ENCODE data around the gene CA7.

CA7 gene

DNA sequence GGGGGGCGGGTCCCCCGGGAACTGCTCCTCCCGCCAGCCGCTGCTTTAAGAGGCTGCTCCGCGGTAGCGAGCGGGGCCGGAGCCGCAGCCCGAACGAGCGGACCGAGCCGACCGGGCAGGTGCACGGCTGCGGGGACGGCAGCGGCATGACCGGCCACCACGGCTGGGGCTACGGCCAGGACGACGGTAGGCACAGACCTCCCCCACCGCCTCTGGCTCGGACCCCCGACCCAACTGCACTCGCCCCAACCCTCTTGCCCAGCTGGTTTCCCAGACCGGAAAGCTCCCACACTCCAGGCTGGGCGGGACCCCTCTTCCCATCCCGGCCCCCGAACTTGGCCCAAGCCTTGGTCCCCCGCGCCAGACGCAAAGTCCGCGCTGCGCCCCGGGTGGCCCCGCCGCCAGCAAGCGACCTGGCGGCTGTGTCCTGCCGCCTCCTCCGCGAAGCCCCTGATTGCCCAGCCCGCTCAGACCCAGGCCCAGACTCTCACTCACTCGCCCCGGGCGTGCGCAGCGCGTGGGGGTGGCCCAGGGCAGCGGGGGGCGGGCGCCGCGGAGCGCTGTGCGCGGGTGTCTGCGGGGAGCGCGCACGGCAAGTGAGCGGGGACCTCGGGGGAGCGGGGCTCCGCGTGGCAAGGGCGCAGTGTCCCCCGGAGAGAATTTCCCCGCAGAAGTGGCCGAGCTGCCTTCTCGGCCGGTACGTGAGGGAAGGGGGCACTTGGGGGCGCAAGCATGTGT lies at the start of gene CA7:
CA7 (plus strand) TSS at position 73 of the 738 bp plus-strand sequence; CDS start at position 147, 74 bp downstream.
- no peak for DNase-seq

DNA sequence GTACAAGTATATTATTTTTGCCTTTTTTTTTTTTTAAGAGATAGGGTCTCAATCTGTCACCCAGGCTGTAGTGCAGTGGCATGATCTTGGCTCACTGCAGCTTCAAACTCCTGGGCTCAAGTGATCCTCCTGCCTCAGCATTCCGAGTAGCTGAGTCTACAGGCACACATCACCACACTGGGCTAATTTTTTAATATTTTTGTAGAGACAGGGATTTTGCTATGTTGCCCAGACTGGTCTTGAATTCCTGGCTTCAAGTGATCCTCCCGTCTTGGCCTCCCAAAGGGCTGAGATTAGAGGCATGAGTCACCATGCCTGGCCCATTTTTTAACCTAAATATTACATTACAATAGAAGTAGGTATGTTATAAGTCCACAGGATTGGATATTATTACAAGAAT lies 46.1 kb upstream of the CA7 start:
- no peak for DNase-seq

DNA sequence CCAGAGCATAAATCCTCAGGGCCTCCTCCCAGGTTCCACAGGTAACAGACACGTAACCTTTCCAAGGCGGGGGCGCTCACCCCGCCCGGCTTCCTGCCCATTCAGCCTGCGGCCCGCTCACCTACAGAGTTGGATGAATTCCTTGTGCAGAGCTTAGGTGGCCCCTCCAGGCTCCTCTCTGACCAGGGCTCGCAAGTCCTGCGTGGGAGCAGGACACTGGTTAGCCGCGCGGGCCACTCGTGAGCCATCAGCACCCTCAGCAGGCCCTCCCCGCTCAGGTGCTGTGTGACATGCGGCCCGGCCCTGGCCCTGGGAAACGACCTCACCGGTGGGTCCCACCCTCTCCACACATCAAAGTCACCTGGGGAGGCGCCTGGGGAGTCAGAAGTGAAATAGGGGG lies 43.4 kb upstream of the CA7 start:
- no peak for DNase-seq

DNA sequence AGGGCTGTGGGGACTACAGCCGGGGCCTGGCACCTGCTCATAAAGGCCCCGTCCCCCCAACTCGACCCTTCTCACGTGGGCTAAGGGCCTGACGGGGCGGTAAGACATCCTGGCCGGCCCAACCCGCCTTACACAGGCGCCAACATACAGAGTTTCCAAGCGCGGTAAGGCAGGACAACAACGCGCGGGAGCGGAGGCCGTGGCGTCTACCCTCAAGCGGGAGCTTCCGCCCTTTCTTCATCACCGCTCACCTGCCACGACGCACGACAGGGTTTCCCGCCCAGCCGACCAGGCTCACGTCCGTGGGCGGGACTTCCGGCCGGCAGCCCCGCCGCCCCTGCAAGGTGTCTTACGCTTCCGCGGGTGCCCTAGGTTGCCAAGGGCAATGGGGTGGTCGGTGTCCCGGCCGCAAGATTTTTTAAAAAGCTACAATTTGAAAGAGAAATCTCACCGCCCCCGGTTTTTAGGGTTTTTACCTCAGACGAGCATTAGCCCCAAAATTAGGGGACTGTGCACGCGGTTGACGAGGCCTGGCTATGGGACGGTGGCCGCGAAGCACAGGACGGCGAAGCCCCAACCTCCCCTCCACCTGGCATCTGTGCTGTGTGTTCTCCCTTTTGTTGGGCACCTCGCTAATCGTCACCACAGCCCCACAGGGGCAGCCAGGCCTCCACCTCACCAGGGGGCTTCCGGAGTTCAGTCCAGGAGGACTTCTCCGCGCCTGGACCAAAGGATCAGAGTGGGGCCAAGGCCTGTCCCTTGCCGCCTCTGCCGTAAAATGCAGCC lies 42.7 kb upstream of the CA7 start, which contains the start of gene TERB1:
TERB1 (minus strand) TSS at position 265 of the 786 bp plus-strand sequence. CDS start 4,786 bp downstream, outside the sequence.
- no peak for DNase-seq

DNA sequence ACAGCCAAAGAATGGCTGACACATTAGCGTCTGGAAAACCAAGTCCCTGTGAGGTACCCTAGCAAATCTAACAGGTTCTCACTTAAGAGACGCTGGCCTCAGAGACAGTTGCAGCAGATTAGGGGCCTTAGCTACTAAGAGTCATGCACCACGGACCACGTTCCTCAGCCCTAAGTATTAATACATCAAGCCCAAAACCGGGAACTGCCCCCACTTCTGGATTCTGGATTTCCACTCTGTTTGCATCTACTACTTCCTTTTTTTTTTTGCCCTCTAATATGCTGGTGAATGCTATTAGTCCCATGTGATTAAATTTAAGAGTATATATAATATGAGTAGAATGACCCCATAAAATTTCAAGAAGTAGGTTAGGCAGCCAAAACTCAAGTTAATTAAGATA lies 42.1 kb upstream of the CA7 start:
- DNase-seq, result no peak

DNA sequence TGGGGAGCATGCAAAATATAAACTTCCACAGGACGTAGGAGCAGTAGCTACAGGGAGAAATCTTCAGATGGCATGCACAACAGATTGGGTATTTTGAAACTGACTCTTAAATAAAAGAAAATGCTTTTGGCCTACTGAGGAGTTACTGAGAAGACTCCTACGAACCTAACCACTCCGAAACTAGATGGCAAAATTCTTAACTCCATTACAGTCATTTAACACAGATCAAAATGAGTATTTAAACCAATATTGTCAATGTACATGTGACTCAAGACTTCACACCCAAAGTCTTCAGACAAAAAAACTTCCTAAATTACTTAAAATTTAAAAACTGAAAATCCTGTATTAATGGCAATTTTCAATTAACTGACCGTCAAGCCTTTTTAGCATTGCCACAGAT lies 34.4 kb upstream of the CA7 start:
- DNase-seq, result no peak

DNA sequence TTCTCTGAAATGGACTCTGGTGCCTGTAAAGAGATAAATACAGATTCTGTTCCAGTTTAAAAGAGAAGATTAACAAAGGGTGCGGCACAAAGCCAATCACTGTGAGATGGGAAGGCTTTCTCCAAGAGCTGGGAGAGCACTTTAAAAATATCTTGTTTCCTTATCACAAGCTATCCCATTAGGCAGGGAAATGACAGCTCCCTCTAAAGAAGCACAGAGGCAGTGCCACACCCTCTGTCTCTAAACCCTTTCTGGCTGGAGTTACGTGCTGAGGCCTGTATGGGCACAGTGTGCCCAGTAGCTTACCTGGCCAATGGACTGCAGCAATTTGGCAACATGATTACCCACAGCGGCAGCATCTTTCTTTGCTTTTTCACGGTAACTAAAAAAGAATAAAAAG lies 33.8 kb upstream of the CA7 start:
- DNase-seq, result no peak

DNA sequence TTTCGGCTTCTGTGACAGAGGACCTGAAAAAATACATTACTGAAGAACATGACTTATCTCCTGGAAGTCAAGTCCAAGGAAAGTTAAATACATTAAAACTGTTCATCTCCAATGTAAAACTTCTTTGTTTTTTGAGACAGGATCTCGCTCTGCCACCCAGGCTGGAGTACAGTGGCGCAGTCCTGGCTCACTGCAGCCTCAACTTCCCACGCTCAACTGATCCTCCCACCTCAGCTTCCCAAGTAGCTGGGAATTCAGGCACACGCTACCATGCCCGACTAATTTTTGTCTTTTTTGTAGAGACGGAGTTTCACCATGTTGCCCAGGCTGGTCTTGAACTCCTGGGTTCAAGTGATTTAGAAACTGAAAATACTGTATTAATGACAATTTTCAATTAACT lies 33.2 kb upstream of the CA7 start:
- DNase-seq, result no peak

DNA sequence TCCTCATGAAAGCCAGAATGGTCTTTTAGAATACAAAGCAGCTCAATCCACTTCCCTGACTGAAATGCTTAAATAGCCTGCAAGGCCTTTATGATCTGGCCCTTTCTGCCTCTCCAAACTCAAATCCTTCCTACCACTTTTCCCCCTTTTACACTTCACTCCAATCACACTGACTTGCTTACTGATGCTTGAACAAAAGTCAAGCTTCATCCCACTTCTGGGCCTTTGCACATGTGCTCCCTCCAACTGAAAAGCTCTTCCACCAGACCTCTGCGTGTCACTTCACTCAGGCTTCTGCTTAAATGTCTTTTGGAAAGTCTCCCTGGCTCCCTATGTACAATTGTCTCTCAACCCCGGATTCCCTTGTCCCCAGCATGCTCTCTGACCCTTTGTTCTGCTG lies 29.5 kb upstream of the CA7 start:
- no peak for DNase-seq

DNA sequence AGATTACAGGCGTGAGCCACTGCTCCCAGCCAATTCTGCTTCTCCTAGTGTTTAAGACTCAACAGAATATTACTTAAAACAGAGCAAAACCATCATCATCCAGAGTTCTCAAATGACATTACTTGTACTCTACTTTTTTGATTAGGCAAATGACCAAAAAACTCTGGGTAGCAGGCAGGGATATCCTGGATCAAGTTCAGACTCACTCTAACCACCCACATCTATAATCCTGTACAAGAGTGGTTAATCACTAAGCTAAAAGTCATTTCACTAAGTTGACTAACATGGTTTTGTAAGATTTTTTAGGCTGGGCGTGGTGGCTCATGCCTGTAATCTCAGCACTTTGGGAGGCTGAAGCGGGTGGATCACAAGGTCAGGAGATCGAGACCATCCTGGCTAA lies 20.2 kb upstream of the CA7 start:
- no peak for DNase-seq

DNA sequence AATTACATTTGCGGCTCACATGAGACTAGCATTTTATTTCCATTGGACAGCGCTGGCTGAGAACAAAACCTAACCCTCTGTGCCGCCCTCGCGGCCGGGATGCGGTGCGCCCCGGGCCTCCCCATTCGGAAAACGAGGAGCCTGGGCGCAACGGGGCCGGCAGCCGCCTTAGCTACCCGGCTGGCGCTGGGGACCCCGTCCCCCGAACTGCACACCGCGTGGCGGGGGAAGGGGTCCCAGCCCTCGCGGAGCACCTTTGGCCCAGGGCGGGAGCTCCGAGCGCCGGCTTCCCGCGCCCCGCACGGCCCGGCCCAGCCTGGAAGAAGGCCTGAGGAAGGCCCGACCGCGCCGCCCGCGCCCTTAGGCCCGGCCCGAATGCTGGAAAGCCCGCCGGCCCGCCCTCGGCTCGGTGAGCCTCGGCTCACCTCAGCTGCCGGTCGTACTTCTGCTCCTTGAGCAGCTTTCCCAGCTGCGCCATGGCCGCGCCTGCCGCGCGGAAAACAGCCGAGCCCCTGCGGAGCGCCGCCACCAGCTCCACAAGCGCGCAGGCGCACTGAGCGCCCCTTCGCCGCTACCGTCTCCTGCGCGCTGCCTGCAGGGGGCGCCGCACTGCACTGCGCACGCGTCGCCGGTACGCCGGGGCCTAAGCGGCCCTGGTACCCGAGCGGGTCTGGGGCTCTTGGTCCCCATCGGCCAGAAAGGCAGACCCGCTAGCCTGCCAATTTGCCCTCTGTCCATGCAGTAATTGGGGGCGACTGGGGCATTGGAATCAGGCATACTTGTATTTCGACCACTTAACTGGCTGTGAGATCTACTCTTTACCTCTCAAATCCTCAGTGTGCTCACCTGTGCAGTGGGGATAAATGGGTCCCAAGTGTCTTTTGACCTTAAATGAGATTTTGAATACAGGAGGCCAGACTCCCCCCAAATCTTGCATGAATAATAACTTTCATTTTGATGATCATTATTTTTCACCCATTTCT lies 13.5 kb upstream of the CA7 start, which contains the start of gene NAE1:
NAE1 (minus strand) TSS at position 555 of the 983 bp plus-strand sequence; CDS start at position 478, 77 bp downstream.
- DNase-seq, result peak; percentile 94

DNA sequence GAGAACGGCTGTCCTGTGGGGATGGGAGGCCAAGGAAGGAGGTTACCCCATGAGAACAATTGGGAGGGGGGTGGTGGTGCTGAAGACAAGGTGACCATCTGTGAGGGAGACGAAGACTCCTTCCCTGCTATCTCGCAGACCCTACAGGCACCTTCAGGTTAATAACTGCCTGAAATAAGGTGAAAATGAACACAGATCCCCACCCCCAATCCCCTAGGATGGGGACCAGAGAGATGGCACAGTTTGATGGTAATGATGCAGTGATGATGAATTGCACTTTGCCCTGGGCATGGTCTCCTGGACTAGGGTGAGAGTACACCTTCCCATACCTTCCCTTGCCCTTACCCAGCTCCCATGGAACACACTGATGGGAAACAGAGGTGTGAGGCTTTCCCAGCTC lies 12.0 kb upstream of the CA7 start:
- no peak for DNase-seq

DNA sequence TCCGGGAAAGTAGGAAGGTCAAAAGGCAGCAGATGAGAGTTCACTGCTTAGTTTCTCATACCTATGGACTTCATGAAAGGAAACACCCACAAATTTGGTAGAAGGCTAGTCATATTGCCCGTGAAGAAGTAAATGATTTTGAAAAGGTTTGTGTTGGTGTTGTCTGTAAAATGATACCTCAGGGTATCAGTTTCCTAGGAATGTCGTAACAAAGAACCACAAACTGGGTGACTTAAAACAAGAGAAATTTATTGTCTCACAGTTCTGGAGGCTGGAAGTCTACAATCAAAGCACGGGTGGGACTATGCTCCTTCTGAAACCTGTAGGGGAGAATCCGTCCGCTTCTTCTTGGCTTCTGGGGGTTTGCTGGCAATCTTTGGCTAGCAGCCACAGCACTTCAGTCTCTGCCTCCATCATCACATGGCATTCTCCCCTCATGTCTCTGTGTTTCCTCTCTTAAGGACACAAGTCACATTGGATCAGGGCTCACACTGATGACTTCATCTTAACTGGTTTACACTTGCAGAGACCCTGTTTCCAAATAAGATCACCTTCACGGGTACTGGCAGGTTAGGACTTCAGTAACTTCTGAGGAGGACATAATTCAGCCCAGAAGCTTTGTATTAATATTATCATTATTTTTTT lies 11.4 kb upstream of the CA7 start:
- DNase-seq, result no peak

DNA sequence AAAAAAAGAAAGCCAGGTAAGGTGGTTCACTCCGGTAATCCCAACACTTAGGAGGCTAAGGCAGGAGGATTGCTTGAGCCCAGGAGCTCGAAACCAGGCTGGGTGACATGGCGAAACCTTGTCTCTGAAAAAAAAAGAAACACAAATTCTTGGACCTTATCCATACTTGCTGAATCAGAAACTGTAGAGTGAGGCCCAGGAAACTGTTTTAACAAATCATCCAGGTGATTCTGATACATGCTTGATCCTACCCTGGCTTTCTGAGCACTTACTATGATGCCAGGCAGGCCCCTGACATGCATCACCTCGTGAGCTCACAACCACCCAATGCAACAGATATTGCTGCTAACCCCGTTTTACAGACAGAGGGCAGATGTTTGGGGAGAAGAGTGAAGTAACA lies 9.5 kb upstream of the CA7 start:
- DNase-seq, result no peak

DNA sequence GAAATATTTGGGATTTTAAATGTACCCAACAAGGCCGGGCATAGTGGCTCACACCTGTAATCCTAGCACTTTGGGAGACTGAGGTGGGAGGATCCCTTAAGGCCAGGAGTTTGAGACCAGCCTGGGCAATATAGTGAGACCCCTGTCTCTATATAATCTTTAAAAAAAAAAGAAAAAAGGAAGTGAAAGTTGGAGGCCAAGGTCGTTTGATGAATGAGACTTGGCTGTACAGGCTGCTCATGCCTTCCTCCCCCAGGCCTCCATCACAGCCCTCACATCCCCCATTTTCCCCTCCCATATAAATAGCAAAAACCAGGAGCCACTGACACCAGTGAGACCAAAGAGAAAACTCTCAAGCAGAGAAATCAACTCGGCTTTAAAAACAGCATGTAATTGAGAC lies 3.3 kb upstream of the CA7 start:
- DNase-seq, result no peak

DNA sequence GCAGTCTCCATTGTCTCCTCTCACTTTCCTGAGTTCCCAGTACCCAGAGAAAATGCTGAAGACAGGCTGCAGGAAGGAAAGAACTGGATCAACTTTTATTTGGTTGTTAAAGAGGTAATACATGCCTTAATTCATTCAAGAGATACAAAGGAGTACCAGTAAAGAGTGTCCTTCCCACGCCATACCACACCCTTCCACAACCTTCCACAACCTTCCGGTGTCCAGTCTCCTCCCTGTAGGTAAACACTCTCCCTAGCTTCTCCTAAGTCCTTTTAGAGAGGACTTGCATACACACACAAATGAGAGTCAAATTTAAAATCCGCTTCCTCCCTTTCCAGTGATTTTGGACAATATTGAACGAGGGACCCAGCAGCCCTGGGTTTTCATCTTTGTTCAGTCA lies 2.8 kb upstream of the CA7 start:
- no peak for DNase-seq

DNA sequence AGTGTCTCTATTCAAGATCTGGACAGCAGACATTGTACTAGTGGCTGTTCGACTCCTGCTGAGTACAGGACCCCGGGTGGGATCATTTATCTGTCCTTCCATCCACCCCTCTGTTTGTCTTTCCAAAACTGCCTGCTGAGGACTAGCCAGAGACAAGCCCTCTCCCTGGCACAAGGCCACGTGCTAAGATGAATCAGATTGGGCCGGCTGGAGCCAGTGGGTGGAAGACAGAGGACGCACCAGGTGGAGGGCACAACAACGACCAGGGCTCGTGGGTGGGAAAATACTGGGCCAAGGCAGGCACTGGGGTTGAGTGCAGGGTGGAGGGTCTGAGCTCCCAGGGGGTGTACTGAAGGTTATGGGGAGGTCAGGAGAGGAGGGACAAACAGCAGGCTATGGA lies 1.4 kb upstream of the CA7 start:
- DNase-seq, result no peak

DNA sequence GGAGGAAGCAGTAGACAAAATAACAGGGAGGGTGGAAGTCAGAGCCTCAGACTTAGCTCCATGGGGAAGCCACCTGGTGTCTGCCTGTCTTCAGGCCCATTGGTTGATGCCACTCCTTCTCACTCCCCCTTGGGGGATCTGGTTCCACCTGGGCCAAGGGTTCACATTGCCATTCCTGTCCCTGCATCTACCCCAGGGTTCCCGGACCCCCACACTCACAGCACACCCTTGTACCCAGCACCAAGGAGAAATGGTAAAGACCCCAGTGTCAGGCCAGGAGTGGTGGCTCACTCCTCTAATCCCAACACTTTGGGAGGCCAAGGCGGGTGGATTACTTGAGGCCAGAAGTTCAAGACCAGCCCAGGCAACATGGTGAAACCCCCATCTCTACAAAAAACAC lies 1.0 kb upstream of the CA7 start:
- no peak for DNase-seq

DNA sequence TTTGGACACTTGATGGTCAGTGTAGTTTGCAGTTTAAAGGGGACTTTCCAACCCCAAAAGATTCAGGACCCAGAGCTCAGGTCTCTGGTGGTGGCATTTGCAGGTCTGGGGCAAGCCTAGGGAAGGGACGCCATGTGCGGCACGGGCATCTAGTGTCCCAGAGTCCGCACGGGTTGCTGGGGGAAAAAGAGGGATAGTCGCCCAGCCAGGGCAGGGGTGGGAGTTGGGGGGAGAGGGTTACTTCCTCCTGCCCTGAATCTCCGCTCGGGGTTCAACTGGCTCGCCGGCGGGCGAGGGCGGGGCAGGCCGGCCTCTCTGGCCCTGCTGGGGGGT lies 239 bp upstream of the CA7 start:
- DNase-seq, result no peak

DNA sequence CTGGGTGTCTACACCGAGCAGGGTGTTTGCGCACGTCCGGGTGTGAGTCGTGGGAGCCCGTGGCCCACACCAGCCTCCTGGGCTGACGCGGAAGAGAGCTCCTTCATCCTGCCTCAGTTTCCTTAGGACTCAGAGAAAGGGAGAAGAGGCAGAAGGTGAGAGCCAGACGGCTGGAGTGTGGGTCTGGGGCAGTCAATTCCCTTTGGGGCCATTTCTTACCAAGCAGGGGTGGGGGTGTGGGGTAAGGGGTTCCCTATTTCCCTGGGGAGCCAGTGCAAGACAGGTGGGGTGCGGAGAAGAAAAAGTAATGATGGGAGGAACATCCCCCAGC lies 831 bp downstream of the CA7 start:
- no peak for DNase-seq

DNA sequence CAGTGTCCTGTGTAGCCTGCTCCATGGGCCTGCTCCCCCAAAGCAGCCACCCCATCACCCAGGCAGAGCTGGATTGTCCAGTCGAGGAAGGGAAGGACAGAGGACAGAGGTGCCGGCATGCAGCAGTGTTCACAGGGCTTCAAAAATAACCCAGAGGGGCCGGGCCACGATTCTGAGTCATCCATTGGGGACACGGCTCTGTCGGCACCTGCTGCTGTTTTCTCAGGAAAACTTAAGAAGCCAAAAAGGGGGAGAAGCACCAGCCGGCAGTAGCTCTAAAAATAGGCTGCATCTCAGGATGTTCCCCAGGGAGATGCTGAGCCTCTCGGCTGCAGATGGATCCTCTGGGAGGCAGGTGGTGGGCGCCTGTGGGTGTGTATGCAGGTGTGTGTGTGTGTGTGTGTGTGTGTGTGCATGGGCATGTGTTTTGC lies 1.6 kb downstream of the CA7 start:
- DNase-seq, result no peak

DNA sequence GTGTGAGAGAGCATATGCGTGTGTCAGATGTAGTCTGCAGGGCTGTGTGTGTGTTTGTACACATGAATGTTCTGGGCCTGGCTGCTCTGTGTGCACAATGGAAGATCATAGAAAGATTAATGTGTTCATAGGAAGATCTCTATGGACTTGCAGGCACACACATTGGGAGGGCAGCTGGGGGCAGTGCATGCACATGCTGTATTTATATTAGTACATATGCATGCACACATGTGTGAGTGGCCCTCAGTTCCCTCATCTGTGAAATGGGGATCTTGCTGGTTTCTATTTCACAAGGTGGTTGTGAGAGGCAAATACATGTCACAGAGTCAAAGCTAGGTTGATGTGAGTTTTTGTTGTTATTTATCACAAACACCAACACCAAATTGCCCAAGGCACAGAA lies 2.1 kb downstream of the CA7 start:
- no peak for DNase-seq

DNA sequence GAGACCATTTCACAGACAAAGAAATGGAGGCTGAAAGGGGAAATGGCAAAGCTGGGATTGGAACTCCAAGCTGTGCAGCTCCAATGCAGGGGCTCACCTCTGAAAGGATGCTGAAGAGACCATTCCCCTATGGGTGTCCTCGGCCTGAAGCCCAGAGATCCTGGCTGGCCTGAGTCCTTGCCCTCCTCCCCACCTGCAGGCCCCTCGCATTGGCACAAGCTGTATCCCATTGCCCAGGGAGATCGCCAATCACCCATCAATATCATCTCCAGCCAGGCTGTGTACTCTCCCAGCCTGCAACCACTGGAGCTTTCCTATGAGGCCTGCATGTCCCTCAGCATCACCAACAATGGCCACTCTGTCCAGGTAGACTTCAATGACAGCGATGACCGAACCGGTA lies 2.6 kb downstream of the CA7 start:
- no peak for DNase-seq
